HG03457 (cell line): Measurements from ENCODE around the gene RBFA.
"Not testable (repeated sequence)": the region's sequence is repeated elsewhere in the genome, so short reads cannot be mapped to it uniquely, and the experiment has no call there.

Experiments
- ATAC-seq: cut with Tn5 transposase; IDR thresholded peaks from one replicate; pipeline ENCODE4 v1.9.1; 2021; ENCODE audit warnings: moderate number of reproducible peaks; ENCODE audit not compliant: unreplicated experiment

RBFA gene

GRCh38 chr18:80034068-80034851 lies at the start of gene RBFA:
RBFA (plus strand) TSS chr18:80034434; CDS start chr18:80034496, 62 bp downstream.
- ATAC-seq = peak; percentile 58

- no peak for ATAC-seq
These were observed 49.1 kb upstream of the RBFA start for GRCh38 chr18:79985172-79985571.

GRCh38 chr18:79986726-79987125 lies 47.5 kb upstream of the RBFA start:
- no peak for ATAC-seq

GRCh38 chr18:79987566-79987965 lies 46.7 kb upstream of the RBFA start:
- ATAC-seq = no peak

- ATAC-seq = peak; percentile 42
These were observed 46.2 kb upstream of the RBFA start for GRCh38 chr18:79988071-79988450.

- ATAC-seq = peak; percentile 97
These were observed 45.6 kb upstream of the RBFA start, which contains the start of gene TXNL4A for GRCh38 chr18:79988451-79989194. TXNL4A (minus strand) TSS chr18:79988563; CDS start chr18:79988392, 171 bp downstream.

GRCh38 chr18:79989195-79989497 lies 45.1 kb upstream of the RBFA start:
- ATAC-seq = no peak

GRCh38 chr18:79991494-79991893 lies 42.7 kb upstream of the RBFA start:
- no peak for ATAC-seq

GRCh38 chr18:79999701-80000100 lies 34.5 kb upstream of the RBFA start:
- ATAC-seq = not testable (repeated sequence)

GRCh38 chr18:80000877-80001276 lies 33.4 kb upstream of the RBFA start:
- ATAC-seq = no peak

GRCh38 chr18:80002468-80002867 lies 31.8 kb upstream of the RBFA start:
- no peak for ATAC-seq

GRCh38 chr18:80004600-80005342 lies 29.5 kb upstream of the RBFA start:
- ATAC-seq = no peak

- no peak for ATAC-seq
These were observed 27.5 kb upstream of the RBFA start for GRCh38 chr18:80006724-80007123.

- ATAC-seq = no peak
These were observed 24.3 kb upstream of the RBFA start for GRCh38 chr18:80009661-80010550.

- ATAC-seq = no peak
These were observed 23.7 kb upstream of the RBFA start for GRCh38 chr18:80010551-80010906.

- ATAC-seq = not testable (repeated sequence)
These were observed 22.6 kb upstream of the RBFA start for GRCh38 chr18:80011496-80012137.

GRCh38 chr18:80012714-80013113 lies 21.5 kb upstream of the RBFA start:
- no peak for ATAC-seq

- no peak for ATAC-seq
These were observed 11.6 kb upstream of the RBFA start for GRCh38 chr18:80022613-80023012.

GRCh38 chr18:80023173-80023572 lies 11.1 kb upstream of the RBFA start:
- no peak for ATAC-seq

GRCh38 chr18:80026363-80026762 lies 7.9 kb upstream of the RBFA start:
- ATAC-seq = no peak
